GM12801 (cell line): ENCODE results near the gene EHBP1L1.

ENCODE experiments used
- TF ChIP-seq, protein P1 (sequence below): IDR thresholded peaks from one replicate; pipeline ENCODE4 v1.5.1; 2011; ENCODE audit warnings: control low read depth; ENCODE audit not compliant: insufficient read length; ENCODE audit errors: extremely low read depth

Gene EHBP1L1

DNA sequence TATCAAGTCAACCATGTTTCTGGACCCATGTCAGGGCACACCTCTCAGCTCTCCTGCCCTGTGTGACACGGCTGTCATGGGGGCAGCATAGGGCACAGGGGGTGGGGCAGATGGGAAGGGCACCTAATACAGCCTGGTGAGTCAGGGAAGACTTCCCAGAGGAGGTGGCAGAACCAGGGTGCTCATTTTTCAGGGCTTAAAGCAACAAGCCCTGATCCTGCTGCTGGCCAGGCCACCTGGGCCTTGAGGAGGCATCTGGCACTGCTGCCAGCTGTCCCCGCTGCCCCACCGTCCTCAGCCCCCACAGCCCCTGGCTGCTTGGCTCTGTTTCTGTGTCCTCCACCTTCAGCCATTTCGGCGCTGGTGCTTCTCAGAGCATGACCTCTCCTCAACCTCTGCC lies 33.8 kb downstream of the EHBP1L1 start:
- TF ChIP-seq, protein P1, sequence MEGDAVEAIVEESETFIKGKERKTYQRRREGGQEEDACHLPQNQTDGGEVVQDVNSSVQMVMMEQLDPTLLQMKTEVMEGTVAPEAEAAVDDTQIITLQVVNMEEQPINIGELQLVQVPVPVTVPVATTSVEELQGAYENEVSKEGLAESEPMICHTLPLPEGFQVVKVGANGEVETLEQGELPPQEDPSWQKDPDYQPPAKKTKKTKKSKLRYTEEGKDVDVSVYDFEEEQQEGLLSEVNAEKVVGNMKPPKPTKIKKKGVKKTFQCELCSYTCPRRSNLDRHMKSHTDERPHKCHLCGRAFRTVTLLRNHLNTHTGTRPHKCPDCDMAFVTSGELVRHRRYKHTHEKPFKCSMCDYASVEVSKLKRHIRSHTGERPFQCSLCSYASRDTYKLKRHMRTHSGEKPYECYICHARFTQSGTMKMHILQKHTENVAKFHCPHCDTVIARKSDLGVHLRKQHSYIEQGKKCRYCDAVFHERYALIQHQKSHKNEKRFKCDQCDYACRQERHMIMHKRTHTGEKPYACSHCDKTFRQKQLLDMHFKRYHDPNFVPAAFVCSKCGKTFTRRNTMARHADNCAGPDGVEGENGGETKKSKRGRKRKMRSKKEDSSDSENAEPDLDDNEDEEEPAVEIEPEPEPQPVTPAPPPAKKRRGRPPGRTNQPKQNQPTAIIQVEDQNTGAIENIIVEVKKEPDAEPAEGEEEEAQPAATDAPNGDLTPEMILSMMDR = no peak

DNA sequence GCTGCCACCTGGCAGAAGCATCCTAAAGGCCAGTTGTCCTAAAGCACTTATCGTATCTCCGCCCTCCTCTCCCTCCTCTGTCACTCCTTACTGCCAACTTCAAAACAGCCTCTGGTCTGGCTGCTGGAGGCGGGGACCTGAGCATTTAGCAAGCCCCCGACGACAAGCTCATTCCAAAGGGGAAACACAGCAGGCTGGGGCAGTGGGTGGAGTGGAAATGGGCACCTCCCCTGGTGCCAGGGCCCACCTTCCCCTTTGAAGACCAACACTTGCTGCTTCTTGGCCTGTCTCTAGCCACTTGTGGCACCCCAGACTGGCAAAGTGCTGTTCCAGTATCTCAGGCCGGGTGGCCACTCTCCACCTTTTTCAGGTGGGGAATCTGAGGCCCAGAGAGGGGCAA lies 34.6 kb downstream of the EHBP1L1 start:
- TF ChIP-seq, protein P1 = no peak

DNA sequence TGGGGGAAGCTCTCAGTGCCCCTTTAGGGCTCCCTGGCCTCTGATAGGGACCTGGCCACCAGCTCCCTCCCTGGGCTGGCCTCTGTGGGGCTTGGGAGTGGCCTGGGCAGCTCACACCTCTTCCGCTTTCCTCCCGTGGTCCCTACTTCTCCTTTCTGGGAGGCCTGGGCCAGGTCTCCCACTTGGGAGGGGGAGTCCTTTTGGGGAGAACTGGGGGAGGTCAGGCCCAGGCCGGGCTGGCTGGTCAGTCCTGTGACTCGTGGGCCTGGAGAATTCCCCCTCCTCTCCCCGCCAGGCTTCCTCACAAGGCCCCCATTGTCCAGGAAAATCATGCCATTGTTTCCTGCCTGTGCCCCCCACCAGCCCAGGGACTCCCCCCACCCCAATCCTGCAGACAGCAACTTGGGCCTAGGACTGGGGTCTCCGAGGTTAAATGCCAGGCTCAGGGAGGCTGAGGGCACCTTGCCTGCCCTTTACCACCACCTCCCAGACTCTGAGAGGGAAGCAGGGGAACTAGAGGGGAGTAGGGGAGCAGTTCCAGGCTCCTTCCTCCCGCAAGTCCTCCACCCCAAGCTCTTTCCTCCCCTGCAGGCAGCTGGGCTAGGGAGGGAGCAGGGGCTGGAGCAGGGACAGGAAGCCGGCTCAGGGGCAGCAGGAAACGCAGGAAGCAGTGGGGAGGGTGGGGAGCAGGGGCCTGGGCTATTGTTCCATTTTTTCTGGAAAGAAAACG lies 35.3 kb downstream of the EHBP1L1 start:
- TF ChIP-seq, protein P1 = no peak

DNA sequence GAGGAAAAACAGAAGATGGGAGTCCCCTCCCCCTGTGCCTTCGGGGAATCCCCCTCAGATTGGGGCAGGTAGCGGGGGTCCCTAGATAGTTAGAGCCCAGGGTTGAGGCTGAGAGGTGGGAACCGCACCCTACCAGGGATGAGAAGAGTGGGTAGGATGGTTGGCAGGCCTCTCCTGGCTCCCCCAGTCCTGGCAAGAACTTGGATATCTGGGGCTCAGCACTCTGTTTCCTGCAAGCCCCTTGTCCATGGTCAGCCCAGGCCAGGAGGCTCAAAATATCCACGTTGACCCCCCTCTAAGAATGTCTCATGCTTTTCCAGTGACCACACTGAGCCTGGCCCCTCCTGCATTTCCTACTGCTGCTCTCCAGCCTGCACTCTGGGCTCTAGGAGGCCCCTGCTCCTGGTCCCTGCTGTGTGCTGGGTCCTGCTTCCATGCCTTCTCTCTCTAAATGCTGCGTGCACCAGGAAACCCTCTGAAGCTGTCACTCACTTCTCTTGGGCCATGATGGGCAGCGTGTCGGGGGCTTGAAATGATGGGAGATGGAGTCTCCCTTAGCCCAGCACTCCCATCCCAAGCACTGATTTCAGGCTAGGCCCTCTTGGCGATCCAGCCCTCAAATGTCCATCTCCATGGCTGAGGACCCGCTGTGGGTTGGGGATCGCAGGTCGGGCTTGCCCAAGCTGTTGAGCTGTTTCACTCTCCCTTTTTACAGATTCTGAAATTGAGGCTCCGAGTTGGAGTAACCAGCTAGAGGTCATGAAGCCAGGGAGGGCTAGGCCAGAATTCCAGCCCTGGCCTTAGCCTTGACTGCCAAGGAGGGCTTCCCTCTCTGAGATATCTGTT lies 36.1 kb downstream of the EHBP1L1 start:
- TF ChIP-seq, protein P1 = no peak

DNA sequence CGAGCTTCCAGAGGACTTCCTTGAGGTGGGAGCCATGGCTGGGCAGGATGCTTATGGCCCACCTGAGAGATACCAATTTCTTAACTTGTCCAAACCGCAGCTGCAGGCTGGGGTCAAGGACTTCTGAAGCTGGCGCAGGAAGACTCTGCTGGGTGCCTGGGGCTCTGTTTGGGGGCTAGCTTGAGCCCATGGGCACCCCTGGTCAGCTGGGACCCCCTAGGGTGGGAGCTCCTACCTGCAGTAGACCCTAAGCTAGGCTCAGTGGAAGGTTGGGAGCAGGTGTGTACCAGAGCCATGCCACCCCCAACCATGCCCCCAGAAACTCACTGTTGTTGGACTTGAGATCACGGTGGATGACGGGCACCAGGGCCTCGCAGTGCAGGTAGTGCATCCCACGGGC lies 36.8 kb downstream of the EHBP1L1 start:
- TF ChIP-seq, protein P1 = no peak

DNA sequence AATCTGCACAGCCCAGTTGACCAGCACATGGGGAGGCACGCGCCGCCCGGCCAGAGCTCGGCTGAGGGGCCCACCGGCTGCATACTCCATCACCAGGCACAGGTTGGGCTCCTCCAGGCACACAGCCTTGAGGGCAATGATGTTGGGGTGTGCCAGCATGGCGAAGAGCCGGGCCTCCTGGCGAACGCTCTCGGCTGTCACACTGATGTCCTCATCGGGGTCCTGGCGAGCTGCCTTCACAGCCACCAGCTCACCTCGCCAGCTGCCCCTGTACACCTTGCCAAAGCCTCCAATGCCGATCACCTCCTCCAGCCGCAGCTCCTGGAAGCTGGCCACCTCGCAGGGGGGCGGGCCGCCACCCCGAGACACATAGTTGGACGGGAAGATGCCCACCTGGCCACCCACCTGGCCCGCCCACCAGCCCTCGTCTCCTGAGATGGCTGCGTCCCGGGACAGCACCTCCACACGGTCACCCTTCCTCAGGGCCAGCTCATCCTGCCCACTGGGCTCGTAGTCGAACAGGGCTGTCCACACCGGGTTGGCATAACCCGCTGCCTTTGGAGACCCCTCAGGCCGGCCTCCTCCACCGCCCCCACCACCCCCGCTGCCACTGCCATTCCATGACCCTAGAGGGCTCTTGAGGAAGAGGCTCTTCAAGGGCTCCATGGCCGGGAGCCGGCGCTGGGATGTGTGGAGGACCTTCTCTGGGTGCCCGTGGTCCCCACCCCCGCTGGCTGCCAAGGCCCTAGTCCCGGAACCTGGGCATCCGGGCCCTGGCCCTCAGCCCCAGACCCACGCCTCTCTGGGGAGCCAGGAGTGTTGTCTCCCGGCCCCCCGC lies 37.5 kb downstream of the EHBP1L1 start:
- TF ChIP-seq, protein P1 = no peak

DNA sequence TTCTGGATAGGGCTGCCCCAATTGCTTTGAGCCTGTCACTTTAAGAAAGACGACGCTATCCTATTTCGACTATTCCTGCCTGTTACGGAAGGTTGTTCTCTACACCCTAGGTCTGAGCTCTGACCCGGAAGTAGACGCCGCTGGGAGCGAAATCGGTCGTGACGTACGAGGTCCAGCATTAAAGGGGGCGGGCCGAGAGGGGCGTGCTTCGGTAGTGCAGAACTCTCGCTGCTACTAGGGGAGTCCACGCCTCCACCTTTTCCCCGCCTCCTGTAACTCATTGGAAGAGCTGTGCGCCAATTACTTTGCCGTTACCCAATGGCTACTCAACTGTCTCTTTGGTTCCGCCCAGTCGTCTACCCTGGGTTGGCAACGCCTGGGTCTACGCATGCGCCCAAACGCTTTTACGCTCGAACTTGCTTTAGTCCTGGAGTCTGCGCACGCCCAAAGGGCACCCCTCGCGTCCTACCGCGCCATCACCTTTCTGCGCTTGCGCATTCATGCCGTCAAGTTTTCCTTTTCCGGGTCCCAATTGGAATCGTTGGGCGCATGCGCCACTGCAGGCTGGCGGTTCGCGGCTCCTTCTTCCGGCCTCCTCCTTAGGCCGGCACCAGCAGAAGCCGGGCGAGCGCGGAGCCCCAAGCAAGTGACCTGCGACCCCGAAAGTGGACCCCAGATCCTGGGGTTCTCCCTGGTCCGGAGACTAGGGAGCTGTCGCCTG lies 39.5 kb downstream of the EHBP1L1 start, which contains the start of gene PCNX3:
TSS of gene PCNX3 (plus strand) at position 548 of the 721 bp plus-strand sequence. CDS start 536 bp downstream, outside the sequence.
- TF ChIP-seq, protein P1 = no peak
